HepG2 (cell line): ENCODE results near the gene CYP11A1. TPM values are rescaled to one million over a fixed set of nuclear protein-coding genes. Genes with fewer than 3 reads are reported as not detected.
A peak's percentile ranks its signal among the peaks of the same experiment; 100 is the strongest.

Experiments
- ATAC-seq: fragments of 200-7000 bp; cut with Tn5 transposase; 3 replicates; pipeline ENCODE4 v1.9.1; 2020; ENCODE audit warnings: mild to moderate bottlenecking, moderate library complexity
- BruUV-seq: library from RNA; stranded (reverse); fragments of 400-500 nt; replicated peaks from 2 replicates; lab custom pipeline; 2021; lab: Mats Ljungman, UMichigan
- CTCF ChIA-PET: fragments of 300-600 bp; formaldehyde crosslinking; extraction: SDS; loops from one replicate; lab custom pipeline; 2021; ENCODE audit warnings: low total read pairs, inconsistent platforms, low intra/inter-chr PET ratio; lab: Yijun Ruan, JAX
- POLR2A ChIA-PET: fragments of 350-600 bp; sonication (Branson Sonifier 250); formaldehyde crosslinking; loops from one replicate; lab custom pipeline; 2020; ENCODE audit warnings: antibody characterized with exemption, inconsistent platforms; lab: Yijun Ruan, JAX
- DNase-seq: peaks from one replicate; pipeline ENCODE4 v3.0.0-alpha.2; 2015; ENCODE audit warnings: low spot score
- FAIRE-seq: peaks from 3 replicates; lab custom pipeline; 2011; peaks lifted over from hg19 to GRCh38; lab: Jason Lieb, UNC
- H2AFZ ChIP-seq: one replicate; pipeline ENCODE4 v1.6.1; 2011; ENCODE audit warnings: low read length, inconsistent platforms
- H3K27ac ChIP-seq: fragments of 300-600 bp; 3 replicates; pipeline ENCODE4 v1.8.0; 2011; ENCODE audit warnings: mixed run types, mild to moderate bottlenecking, mixed read lengths, low read length, inconsistent platforms; ENCODE audit not compliant: insufficient read depth; ENCODE audit errors: extremely low read length
- H3K27me3 ChIP-seq, 2 experiments: fragments of 200-600 bp in 1 of 2; 2 replicates in 1 of 2; 3 replicates in 1 of 2; pipeline versions ENCODE4 v1.6.0 to v1.8.0; 2011; ENCODE audit warnings: low read length in 2 of 2, mild to moderate bottlenecking in 2 of 2, moderate library complexity in 2 of 2, inconsistent platforms in 1 of 2; ENCODE audit not compliant: insufficient read depth in 2 of 2, control insufficient read depth in 1 of 2
- H3K36me3 ChIP-seq, 2 experiments: fragments of 200-600 bp in 1 of 2; replicated peaks in 1 of 2; 2 replicates in 1 of 2; 3 replicates in 1 of 2; pipeline versions ENCODE4 v1.5.1 to v1.8.0; 2011; ENCODE audit warnings: low read length in 2 of 2, inconsistent platforms in 1 of 2; ENCODE audit not compliant: insufficient read depth in 2 of 2, control insufficient read depth in 1 of 2
- H3K4me1 ChIP-seq: 2 replicates; pipeline ENCODE4 v1.5.1; 2012; ENCODE audit warnings: low read length, inconsistent platforms; ENCODE audit not compliant: insufficient read depth
- H3K4me2 ChIP-seq: 2 replicates; pipeline ENCODE4 v1.6.0; 2011; ENCODE audit warnings: low read depth, low read length, inconsistent platforms
- H3K4me3 ChIP-seq, 3 experiments: fragments of 200-600 bp in 1 of 3; sonication (generic), shearing (Covaris generic) in 1 of 3; replicated peaks in 1 of 3; 2 replicates each; pipeline ENCODE4 v1.5.1; 2011 to 2016; ENCODE audit warnings: low read length in 3 of 3, inconsistent platforms in 2 of 3, low read depth in 2 of 3, mild to moderate bottlenecking in 2 of 3, control low read depth in 1 of 3, mixed read lengths in 1 of 3; ENCODE audit not compliant: insufficient read depth in 1 of 3
- H3K79me2 ChIP-seq: one replicate; pipeline ENCODE4 v1.6.1; 2011; ENCODE audit warnings: low read length, inconsistent platforms; ENCODE audit not compliant: insufficient read depth
- H3K9ac ChIP-seq: 2 replicates; pipeline ENCODE4 v1.6.0; 2011; ENCODE audit warnings: mild to moderate bottlenecking, low read depth, low read length, inconsistent platforms; ENCODE audit not compliant: insufficient read depth
- H3K9me3 ChIP-seq: 2 replicates; pipeline ENCODE4 v1.5.1; 2012; ENCODE audit warnings: mild to moderate bottlenecking, low read length
- H4K20me1 ChIP-seq: 2 replicates; pipeline ENCODE4 v1.6.0; 2011; ENCODE audit warnings: inconsistent platforms, mild to moderate bottlenecking, low read length, moderate library complexity; ENCODE audit not compliant: insufficient read depth
- SOX5 ChIP-seq: IDR thresholded peaks from 2 replicates; pipeline ENCODE4 v1.6.1; 2016; ENCODE audit warnings: borderline replicate concordance
- TRIM24 ChIP-seq: sonication (generic); formaldehyde crosslinking; IDR thresholded peaks from 2 replicates; pipeline ENCODE4 v1.8.0; 2022; ENCODE audit warnings: mild to moderate bottlenecking, missing genetic modification reagents
- ZNF589 ChIP-seq: sonication (generic); formaldehyde crosslinking; conservative IDR thresholded peaks from 2 replicates; pipeline ENCODE4 v1.8.0; 2022; ENCODE audit warnings: mild to moderate bottlenecking, moderate library complexity, missing genetic modification reagents
- WGBS: methylation state at CpG from one replicate; pipeline ENCODE4 v1.1.6; 2017; ENCODE audit warnings: low lambda C conversion rate; 5-methylcytosine and 5-hydroxymethylcytosine counted together
- in situ Hi-C: cut with HindIII; loops from 2 replicates; pipeline ENCODE4 v1.10.0; 2017; ENCODE audit warnings: low pct_unique_long_range_greater_than_20kb; ENCODE audit not compliant: extremely low pct_ligation_motif_present
- intact Hi-C: fragments of 100-400 bp; cut with micrococcal nuclease; formaldehyde crosslinking; loops from one replicate; pipeline ENCODE4 v1.10.0; 2022; ENCODE audit not compliant: unreplicated experiment
- polyA plus RNA-seq, 8 experiments: library from polyadenylated mRNA; depleted of rRNA in 3 of 8; stranded (reverse) in 7 of 8; unstranded in 1 of 8; fragments of >200 nt; fragmentation: Illumina TruSeq in 4 of 8; extraction: Trizol in 4 of 8; gene quantifications; 2 replicates each; pipeline versions ENCODE4 v1.2.1 to v1.2.3, GENCODE V29; 2011 to 2016; ENCODE audit warnings: low read depth in 4 of 8, missing spikeins in 1 of 8, mixed read lengths in 1 of 8; ENCODE audit not compliant: insufficient read depth in 1 of 8
- total RNA-seq, 5 experiments: library from RNA; depleted of rRNA; stranded (reverse); fragments of >200 nt; fragmentation: Illumina TruSeq; extraction: Trizol; gene quantifications; 2 replicates each; pipeline ENCODE4 v1.2.3, GENCODE V29; 2016; ENCODE audit warnings: low read depth in 1 of 5
- TF ChIP-seq, protein P1 (sequence below): sonication (generic); formaldehyde crosslinking; IDR thresholded peaks from 2 replicates; pipeline ENCODE4 v1.5.1; 2020; ENCODE audit warnings: missing genetic modification reagents, mild to moderate bottlenecking, borderline replicate concordance
- TF ChIP-seq, protein P2 (sequence below): sonication (generic); formaldehyde crosslinking; IDR thresholded peaks from 2 replicates; pipeline ENCODE4 v1.9.0; 2022; ENCODE audit warnings: low read depth, missing genetic modification reagents
- TF ChIP-seq, protein P3 (sequence below): sonication (generic); formaldehyde crosslinking; IDR thresholded peaks from 2 replicates; pipeline ENCODE4 v1.4.0; 2020; ENCODE audit warnings: missing genetic modification reagents

Gene CYP11A1
- total and polyA plus RNA-seq, 2 of the 13 experiments (the other 11 are each of a cell fraction or from before 2014, with no cell fraction given) = 0.66 to 0.92 TPM

DNA sequence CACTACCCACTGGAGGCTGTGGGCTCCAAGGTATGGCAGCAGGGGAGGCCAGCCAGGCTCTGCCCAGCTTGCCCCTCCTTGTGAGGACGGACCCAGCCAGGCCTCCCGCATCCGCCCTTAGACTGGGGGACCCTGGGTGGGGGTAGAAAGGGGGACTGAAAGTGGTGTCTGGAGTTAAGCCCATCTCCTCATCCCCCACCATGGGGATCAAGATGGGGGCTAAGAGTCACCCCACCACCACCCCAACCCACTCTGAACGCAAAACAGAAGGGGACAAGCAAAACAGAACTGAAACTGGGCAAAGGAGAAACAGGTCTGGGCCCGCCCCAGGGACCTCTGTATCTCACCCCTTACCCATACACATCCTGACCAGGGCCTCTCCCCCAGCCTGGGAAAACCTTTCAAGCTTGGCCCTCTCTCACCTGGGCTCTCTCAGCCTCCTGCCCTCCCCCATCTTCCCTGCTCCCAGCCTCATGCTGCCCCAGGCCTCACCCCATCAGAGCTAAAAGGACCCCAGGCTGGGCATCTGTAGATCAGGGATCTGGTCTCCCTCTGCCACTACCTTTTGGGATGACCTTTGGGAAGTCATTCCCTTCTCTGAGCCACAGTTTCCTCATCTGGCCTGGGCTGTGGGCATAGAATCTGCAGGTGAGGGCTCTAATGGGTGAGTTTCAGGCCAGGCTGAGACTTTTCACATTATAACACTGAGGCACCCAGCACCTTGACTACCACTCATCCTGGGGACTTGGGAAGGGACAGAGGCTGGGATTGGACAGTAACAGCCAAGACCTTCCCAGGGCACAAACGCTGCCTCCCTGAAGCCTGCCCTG, 30.0 kb upstream of the CYP11A1 start:
- no peaks in the 10 kb centered on the region for H3K36me3 ChIP-seq
- ATAC-seq (no peak), FAIRE-seq (no peak), DNase-seq (no peak)
- BruUV-seq = no TSS peak
- peaks cover 52% of the 10 kb centered on the region for H3K4me1 ChIP-seq
- ChIA-PET POLR2A (interaction anchor here (1.4 to 3.0 kb wide), 5 partner anchors 12 to 64 kb away, joined by 4 to 20 read pairs (median 8); partner anchors contain the start of gene UBL7), CTCF (no interaction called here)
- H4K20me1 ChIP-seq = no peaks in the 10 kb centered on the region
- 34% methylated on average over 6 of the region's 6 CpGs for WGBS
- no peaks in the 10 kb centered on the region for H3K79me2 ChIP-seq
- peaks cover 5 to 56% of the 10 kb centered on the region in 2 experiments; a peak in 3 of 5 replicates for H3K27me3 ChIP-seq
- H3K9ac ChIP-seq = no peak overlapping the region
- TF ChIP-seq, protein P1, sequence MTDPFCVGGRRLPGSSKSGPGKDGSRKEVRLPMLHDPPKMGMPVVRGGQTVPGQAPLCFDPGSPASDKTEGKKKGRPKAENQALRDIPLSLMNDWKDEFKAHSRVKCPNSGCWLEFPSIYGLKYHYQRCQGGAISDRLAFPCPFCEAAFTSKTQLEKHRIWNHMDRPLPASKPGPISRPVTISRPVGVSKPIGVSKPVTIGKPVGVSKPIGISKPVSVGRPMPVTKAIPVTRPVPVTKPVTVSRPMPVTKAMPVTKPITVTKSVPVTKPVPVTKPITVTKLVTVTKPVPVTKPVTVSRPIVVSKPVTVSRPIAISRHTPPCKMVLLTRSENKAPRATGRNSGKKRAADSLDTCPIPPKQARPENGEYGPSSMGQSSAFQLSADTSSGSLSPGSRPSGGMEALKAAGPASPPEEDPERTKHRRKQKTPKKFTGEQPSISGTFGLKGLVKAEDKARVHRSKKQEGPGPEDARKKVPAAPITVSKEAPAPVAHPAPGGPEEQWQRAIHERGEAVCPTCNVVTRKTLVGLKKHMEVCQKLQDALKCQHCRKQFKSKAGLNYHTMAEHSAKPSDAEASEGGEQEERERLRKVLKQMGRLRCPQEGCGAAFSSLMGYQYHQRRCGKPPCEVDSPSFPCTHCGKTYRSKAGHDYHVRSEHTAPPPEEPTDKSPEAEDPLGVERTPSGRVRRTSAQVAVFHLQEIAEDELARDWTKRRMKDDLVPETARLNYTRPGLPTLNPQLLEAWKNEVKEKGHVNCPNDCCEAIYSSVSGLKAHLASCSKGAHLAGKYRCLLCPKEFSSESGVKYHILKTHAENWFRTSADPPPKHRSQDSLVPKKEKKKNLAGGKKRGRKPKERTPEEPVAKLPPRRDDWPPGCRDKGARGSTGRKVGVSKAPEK (CRISPR knock-in tag) = no peak
- TF ChIP-seq ZNF589 (CRISPR knock-in tag) (no peak), TRIM24 (CRISPR knock-in tag) (no peak), SOX5 (no peak)
- TF ChIP-seq, protein P2, sequence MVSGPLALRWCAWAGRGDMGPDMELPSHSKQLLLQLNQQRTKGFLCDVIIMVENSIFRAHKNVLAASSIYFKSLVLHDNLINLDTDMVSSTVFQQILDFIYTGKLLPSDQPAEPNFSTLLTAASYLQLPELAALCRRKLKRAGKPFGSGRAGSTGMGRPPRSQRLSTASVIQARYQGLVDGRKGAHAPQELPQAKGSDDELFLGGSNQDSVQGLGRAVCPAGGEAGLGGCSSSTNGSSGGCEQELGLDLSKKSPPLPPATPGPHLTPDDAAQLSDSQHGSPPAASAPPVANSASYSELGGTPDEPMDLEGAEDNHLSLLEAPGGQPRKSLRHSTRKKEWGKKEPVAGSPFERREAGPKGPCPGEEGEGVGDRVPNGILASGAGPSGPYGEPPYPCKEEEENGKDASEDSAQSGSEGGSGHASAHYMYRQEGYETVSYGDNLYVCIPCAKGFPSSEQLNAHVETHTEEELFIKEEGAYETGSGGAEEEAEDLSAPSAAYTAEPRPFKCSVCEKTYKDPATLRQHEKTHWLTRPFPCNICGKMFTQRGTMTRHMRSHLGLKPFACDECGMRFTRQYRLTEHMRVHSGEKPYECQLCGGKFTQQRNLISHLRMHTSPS = 0 out of 2 replicates have a peak, but pooled peaks have one; percentile 10
- TF ChIP-seq, protein P3, sequence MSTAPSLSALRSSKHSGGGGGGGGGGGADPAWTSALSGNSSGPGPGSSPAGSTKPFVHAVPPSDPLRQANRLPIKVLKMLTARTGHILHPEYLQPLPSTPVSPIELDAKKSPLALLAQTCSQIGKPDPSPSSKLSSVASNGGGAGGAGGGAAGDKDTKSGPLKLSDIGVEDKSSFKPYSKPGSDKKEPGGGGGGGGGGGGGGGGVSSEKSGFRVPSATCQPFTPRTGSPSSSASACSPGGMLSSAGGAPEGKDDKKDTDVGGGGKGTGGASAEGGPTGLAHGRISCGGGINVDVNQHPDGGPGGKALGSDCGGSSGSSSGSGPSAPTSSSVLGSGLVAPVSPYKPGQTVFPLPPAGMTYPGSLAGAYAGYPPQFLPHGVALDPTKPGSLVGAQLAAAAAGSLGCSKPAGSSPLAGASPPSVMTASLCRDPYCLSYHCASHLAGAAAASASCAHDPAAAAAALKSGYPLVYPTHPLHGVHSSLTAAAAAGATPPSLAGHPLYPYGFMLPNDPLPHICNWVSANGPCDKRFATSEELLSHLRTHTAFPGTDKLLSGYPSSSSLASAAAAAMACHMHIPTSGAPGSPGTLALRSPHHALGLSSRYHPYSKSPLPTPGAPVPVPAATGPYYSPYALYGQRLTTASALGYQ (CRISPR knock-in tag) = no peak
- H3K9me3 ChIP-seq = no peaks in the 10 kb centered on the region
- no peak overlapping the region for H2AFZ ChIP-seq
- in situ Hi-C loops = no loop called here
- intact Hi-C loops = no loop called here
- no peak overlapping the region for H3K4me3 ChIP-seq
- peak overlapping the region; percentile 64 for H3K4me2 ChIP-seq
- H3K27ac ChIP-seq = no peak overlapping the region
